Head of caudate nucleus (tissue), 42 donors: ENCODE data around the gene FUOM.
A peak's percentile ranks its signal among the peaks of the same experiment; 100 is the strongest.

Experiments
- DNase-seq, 42 donors: peaks; one replicate each; pipeline versions ENCODE4 v3.0.0 to v3.0.0-alpha.2; 2020 to 2021; ENCODE audit warnings: mixed read lengths in 7 of 42
- intact Hi-C: fragments of 100-400 bp; cut with DNase I; formaldehyde crosslinking; loops from one replicate; pipeline ENCODE4 v1.15.0; 2022

Gene FUOM

DNA sequence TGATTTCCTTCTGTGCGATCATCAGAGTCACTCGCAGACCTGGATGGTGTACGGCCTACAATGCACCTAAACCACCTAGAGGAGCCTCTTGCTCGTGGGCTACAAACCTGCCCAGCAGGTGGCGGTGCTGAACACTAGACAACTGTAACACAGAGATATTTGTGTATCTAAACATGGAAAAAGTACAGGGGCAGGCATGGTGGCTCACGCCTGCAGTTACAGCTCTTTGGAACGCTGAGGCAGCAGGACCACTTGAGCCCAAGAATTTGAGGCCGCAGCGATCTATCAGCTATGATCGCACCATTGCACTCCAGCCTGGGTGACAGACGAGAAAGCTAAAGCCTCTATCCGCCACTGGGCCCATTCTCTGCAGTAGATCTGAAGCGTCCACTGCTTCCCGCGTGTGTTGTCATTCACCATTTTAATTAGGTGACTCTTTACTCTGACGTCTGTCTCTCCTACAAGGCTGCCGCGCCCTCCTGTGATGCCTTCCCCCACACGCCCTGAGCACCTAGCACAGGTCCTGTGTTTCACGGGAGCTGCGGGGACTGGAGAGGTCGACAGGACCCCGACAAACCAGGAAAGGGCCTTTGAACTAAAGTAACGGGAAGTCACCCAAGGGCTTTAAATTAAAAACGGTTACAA, 49.9 kb downstream of the FUOM start:
- peak; percentile 36 to 88 (median 76) for DNase-seq
- intact Hi-C loops = no loop called here

- DNase-seq = no peak
- intact Hi-C loops = no loop called here
These were observed 50.9 kb downstream of the FUOM start for GRCh38 chr10:133306941-133307379.

GRCh38 chr10:133306097-133306476, 51.7 kb downstream of the FUOM start:
- intact Hi-C loops = no loop called here
- no peak for DNase-seq
